ENCODE results near the gene MRPL58.
"Not testable (repeated sequence)": the region's sequence is repeated elsewhere in the genome, so short reads cannot be mapped to it uniquely, and the experiment has no call there.

Gene MRPL58

DNA sequence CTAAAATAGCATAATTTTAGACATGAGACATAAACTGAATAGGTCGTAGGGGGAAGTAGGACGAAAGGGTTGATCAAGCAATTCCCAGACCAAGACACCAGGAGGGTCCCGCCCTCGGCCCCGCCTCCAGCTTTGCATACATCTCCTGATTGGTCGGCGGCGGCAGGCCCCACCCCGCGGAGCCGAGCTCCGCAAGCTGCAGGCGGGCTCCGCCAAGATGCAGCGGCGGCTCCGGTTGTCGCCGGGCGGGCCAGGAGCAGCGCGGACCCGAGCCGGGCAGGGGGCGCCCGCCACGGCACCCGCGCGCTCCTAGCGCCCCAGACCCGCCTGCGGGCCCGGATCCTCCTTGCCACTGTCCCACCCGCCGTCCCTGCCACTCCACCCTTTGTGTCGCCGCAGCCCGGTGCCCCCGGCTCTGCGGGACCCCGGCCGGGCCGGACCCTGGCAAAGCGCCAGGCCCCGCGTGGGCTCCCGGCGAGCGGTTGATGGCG, 25.0 kb upstream of the MRPL58 start, which contains the start of gene CDR2L:
Gene CDR2L, plus strand, starts transcription at position 215 of the 491 bp plus-strand sequence. CDS start 412 bp downstream, outside the sequence.
- DNase-seq (ENCODE audit: low spot score) = peak; percentile 88

DNA sequence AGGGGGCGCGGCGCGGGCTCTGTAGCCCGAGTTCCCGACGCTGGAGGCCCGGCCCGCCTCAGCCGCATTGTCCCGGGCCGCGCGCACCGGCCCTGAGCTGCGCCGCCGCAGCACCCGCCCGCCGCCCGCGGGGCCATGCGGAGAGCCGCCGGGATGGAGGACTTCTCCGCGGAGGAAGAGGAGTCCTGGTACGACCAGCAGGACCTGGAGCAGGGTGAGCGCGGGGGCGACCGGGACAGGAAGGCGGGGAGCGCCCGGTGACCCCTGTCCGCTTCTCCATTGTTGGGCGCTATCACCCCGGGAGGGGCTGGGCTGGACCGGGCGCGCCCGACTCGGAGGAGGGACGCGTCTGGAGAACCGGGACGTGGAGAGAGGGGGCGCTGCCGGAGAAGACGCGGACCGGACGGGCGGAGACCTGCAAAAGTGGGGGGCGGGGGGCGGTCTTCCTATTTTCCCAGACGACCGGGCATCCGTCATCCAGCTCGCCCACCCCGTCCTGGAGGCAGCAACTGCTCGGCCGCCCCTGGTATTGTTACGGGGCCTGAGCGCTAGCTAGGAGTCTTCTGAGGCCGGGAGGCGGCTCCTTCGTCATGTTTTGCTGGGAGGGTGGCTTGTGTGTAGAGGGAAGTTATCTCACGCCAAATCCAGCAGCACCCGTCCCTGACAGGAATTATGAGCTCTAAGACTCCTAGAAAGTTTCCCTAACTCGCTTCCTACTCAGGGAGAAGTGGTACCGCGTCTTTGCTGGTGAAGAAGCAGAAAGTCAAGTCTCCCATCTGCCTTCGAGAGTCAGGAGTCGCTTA, 24.4 kb upstream of the MRPL58 start:
- no peak for DNase-seq (ENCODE audit: low spot score)

- no peak for DNase-seq (ENCODE audit: low spot score)
Measured at GRCh38 chr17:74990581-74991105, 21.8 kb upstream of the MRPL58 start.

- DNase-seq (ENCODE audit: low spot score) = no peak
Measured at GRCh38 chr17:74992223-74992622, 20.2 kb upstream of the MRPL58 start.

- no peak for DNase-seq (ENCODE audit: low spot score)
Measured at GRCh38 chr17:74994440-74994839, 18.0 kb upstream of the MRPL58 start.

DNA sequence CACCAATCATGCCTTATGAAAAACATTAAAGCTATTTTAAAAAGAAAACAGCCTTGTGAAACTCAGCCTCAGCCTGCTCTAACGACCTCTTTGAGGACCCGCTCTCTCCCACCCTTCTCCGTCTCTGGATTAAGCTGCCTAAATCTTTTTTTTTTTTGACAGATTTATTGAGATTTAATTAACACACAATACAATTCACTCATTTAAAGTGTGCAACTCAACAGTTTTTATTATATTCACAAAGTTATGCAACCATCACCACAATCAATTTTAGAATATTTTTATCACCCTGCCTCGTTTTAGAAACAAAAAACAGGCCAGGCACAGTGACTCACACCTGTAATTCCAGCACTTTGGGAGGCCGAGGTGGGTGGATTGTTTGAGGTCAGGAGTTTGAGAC, 16.6 kb upstream of the MRPL58 start:
- DNase-seq (ENCODE audit: low spot score) = no peak

DNA sequence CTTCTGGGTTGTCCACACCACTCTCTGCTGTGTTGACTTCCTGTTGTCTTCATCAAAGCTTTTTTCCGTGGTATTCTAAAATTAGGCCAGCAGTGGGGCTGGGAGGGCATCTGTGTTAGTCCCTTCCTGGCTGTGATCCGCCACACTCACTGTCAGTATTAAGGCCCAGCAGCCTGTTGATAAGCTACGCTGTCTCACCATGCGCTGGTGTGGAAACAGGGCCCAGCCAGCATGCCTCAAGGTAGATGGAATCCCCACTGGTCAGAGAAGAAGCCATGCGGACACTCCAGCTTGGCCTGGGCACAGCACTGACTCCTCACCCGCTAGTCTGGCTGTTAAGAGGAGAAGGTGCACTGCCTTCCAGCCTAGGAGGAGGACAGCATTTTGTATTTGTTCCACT, 13.7 kb upstream of the MRPL58 start:
- no peak for DNase-seq (ENCODE audit: low spot score)

GRCh38 chr17:74999523-74999922, 12.9 kb upstream of the MRPL58 start:
- DNase-seq (ENCODE audit: low spot score) = no peak

GRCh38 chr17:75001915-75002843, 10.3 kb upstream of the MRPL58 start:
- no peak for DNase-seq (ENCODE audit: low spot score)

- DNase-seq (ENCODE audit: low spot score) = no peak
Measured at GRCh38 chr17:75003070-75003956, 9.2 kb upstream of the MRPL58 start.

GRCh38 chr17:75003957-75004355, 8.5 kb upstream of the MRPL58 start:
- no peak for DNase-seq (ENCODE audit: low spot score)

DNA sequence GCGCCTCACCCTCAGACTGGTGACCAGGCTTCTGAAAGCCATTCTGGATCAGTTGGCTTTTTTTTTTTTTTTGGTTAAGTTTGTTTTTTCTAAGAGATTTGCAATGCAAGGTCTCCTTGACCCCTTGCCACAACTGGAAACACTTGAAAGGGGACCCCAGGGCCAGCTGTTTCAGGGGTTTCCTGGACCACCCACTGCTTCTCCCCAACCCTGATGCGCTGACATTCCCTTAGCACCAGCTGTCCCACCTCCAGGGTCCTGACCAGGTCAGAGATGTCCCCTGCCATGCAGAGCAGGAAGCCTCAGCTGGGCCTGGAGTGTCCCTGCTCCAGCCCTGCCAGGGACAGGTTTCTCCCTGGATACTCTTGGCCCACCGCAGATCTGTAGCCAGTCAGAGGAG, 8.1 kb upstream of the MRPL58 start:
- no peak for DNase-seq (ENCODE audit: low spot score)

GRCh38 chr17:75005291-75005690, 7.2 kb upstream of the MRPL58 start:
- no peak for DNase-seq (ENCODE audit: low spot score)

GRCh38 chr17:75006084-75006483, 6.4 kb upstream of the MRPL58 start:
- not testable (repeated sequence) for DNase-seq (ENCODE audit: low spot score)

DNA sequence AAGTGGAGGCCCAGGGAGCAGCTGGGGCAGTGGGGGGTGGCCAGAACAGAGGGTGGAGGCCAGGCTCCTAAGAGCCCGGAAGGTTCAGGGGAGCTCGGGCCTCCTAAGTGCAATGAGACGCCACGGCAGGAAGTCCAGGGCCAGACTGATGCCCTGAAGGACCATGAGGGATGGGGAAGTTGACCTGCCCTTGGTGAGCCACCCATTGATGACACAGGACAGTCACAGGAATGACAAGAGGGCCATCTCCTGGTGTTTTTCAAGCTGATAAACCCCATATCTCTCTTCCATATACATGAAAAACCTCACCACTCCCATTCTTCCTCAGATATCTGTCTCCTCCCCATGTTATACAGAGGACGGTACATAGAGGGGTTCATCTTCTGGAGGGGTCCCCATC, 5.8 kb upstream of the MRPL58 start:
- no peak for DNase-seq (ENCODE audit: low spot score)

DNA sequence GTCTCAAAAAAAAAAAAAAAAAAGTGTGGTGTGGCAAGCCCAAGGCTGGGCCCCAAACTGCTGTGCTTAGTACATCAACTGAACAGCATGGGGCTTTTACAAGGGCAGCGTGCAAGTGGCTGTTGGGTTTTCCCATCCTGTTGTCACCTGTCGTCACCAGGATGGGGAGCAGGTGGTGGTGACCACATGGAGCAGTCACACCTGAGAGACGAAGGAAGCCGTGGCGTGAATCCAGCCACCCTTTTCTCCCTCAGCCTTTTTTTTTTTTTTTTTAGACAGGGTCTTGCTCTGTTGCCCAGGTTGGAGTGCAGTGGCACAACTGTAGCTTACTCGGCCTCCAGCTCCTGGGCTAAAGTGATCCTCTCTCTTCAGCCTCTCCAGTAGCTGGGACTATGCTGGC, 4.1 kb upstream of the MRPL58 start:
- DNase-seq (ENCODE audit: low spot score) = no peak

GRCh38 chr17:75009139-75009724, 3.2 kb upstream of the MRPL58 start:
- DNase-seq (ENCODE audit: low spot score) = no peak

DNA sequence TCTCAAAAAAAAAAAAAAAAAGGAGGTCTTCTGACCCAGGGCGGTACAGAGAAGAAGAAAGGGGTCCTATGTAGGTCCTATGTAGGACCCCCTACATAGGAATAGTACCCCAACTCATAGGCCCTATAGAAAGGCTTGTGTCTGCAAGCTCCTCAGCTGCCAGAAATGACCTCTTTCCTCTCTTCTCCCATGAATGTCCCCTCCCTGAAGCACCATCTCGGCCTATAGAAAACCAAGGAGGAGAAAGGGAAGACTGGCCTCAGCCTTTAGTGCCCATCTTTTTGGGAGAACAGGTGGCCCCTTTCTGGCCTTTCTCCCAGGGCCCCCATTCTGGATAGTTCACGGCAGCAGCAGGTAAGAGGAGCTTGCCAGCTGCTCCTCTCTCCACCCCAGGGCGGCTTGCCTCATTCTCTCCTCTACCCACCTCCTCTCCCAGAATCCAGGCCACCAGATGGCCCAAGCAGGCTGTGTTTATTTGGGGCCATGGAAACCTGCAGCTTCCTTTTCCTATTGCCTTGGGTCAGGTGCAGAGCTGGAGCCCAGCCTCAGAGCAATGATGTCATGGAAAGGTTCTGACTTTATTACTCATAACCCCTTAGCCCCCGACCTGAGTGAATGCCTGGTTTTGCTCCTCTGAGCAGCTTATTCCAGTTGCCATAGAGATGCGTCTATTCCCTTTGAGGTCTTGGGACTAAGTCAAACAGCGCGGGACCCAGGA, 1.6 kb upstream of the MRPL58 start:
- DNase-seq (ENCODE audit: low spot score) = no peak

GRCh38 chr17:75011401-75012095, 922 bp upstream of the MRPL58 start:
- DNase-seq (ENCODE audit: low spot score) = no peak

GRCh38 chr17:75012096-75012345, 449 bp upstream of the MRPL58 start:
- DNase-seq (ENCODE audit: low spot score) = no peak
